Glutamatergic neuron (in vitro differentiated cells): ENCODE results near the gene AADACL3. TPM values are rescaled to one million over a fixed set of nuclear protein-coding genes. Genes with fewer than 3 reads are reported as not detected.
"Not testable (repeated sequence)": the region's sequence is repeated elsewhere in the genome, so short reads cannot be mapped to it uniquely, and the experiment has no call there.

Experiments
- DNase-seq: peaks from one replicate; pipeline ENCODE4 v3.0.0; 2022
- H3K27ac Mint-ChIP-seq: one replicate; pipeline ENCODE4 v1.8.0; 2020; ENCODE audit warnings: mild to moderate bottlenecking, mixed read lengths, inconsistent platforms; ENCODE audit not compliant: unreplicated experiment
- H3K27me3 Mint-ChIP-seq: one replicate; pipeline ENCODE4 v1.8.0; 2020; ENCODE audit warnings: mild to moderate bottlenecking, moderate library complexity, mixed read lengths, inconsistent platforms; ENCODE audit not compliant: unreplicated experiment
- H3K36me3 Mint-ChIP-seq: one replicate; pipeline ENCODE4 v1.8.0; 2020; ENCODE audit warnings: mild to moderate bottlenecking, mixed read lengths, inconsistent platforms; ENCODE audit not compliant: unreplicated experiment
- H3K4me1 Mint-ChIP-seq: one replicate; pipeline ENCODE4 v1.8.0; 2020; ENCODE audit warnings: mild to moderate bottlenecking, low read depth, mixed read lengths, inconsistent platforms; ENCODE audit not compliant: unreplicated experiment
- H3K4me3 Mint-ChIP-seq: one replicate; pipeline ENCODE4 v1.8.0; 2020; ENCODE audit warnings: mild to moderate bottlenecking, mixed read lengths, inconsistent platforms; ENCODE audit not compliant: unreplicated experiment
- H3K9me3 Mint-ChIP-seq: one replicate; pipeline ENCODE4 v1.8.0; 2020; ENCODE audit warnings: mild to moderate bottlenecking, moderate library complexity, mixed read lengths, inconsistent platforms; ENCODE audit not compliant: unreplicated experiment
- CTCF ChIP-seq: fragments of 200-600 bp; sonication (generic); IDR thresholded peaks from one replicate; pipeline ENCODE4 v1.5.0; 2021; ENCODE audit not compliant: partially characterized antibody, unreplicated experiment
- total RNA-seq: library from RNA; stranded (reverse); fragmentation: NEBNext Ultra II Directional; extraction: Animal tissue kit (Norgen Biotek cat#: 25700); gene quantifications from one replicate; pipeline ENCODE4 v1.2.1, GENCODE V29; 2021; ENCODE audit not compliant: unreplicated experiment

AADACL3 gene
- total RNA-seq, 1 donor from 2014 or later = not detected

GRCh38 chr1:12709091-12709491, 6.8 kb upstream of the AADACL3 start:
- peaks cover 4% of the 10 kb centered on the region for H3K36me3 Mint-ChIP-seq
- H3K4me1 Mint-ChIP-seq = no peaks in the 10 kb centered on the region
- peaks cover 1% of the 10 kb centered on the region for H3K9me3 Mint-ChIP-seq
- H3K27ac Mint-ChIP-seq = no peak overlapping the region
- H3K4me3 Mint-ChIP-seq = no peak overlapping the region
- H3K27me3 Mint-ChIP-seq = no peaks in the 10 kb centered on the region
- no peak for DNase-seq
- no peak for TF ChIP-seq CTCF

DNA sequence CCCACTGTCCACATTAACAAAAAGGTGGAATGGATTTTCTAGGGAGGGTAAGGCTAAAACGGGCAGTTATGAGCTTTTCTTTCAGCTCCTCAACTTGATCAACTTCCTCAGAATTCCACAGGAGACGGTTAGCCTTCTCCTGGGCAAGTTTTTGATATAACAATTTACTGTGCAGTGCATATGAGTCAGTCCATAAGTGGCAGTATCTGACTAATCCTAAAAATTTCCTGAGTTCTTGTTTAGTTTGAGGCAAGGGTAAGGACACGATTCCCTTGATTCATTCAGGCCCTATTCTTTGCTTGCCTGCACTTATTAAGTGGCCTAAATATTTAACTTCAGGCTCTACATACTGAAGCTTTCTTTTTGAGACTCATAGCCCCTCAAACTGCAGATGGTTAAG, 6.2 kb upstream of the AADACL3 start:
- Mint-ChIP-seq H3K27me3 (no peaks in the 10 kb centered on the region), H3K9me3 (no peaks in the 10 kb centered on the region)

DNA sequence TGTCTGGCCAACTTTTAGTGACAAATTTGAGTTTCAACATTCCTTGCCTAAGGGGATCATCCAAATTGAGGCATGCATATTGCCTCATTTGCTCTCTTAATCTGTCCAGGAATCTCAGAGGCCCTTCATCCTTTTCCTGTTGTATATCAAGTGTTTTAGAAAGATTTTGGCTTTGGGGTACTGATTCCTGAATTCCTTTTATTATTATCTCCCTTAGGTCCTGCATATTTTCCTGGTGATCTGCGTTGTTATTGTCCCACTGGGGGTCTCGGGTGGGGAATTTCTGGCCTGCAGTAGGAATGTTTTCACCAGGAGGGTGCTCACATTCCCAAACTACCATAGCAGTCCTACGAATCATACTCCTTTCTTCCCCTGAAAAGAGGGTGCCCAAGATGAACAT, 4.4 kb upstream of the AADACL3 start:
- Mint-ChIP-seq H3K27me3 (no peaks in the 10 kb centered on the region), H3K4me3 (no peak overlapping the region), H3K4me1 (no peaks in the 10 kb centered on the region), H3K36me3 (no peaks in the 10 kb centered on the region), H3K27ac (no peak overlapping the region), H3K9me3 (no peaks in the 10 kb centered on the region)
- no peak for TF ChIP-seq CTCF
- DNase-seq = no peak

More for the DNA sequence above, 6.2 kb upstream of the AADACL3 start:
- peaks cover 4% of the 10 kb centered on the region for H3K36me3 Mint-ChIP-seq
- H3K27ac Mint-ChIP-seq = no peak overlapping the region
- no peak overlapping the region for H3K4me3 Mint-ChIP-seq
- DNase-seq = no peak
- no peak for TF ChIP-seq CTCF
- no peaks in the 10 kb centered on the region for H3K4me1 Mint-ChIP-seq

DNA sequence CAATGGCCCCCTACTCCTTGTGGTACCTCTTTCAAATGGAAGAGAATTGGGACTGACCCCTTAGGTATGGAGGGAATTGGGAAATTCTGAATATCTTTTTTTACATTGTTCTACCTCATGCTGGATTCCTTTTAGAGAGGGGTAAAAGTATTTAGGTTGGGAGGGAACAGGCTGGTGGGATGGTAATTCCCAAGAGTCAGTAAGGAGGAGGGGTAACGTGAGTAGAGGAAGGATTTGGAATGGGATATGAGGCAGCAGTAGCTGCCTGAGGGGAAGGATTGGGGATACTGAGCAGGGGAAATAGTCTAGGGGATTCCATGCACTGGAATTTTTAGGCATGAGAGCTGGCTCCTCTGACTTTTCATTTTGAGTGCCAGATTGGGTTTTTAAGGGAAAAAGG, 3.8 kb upstream of the AADACL3 start:
- Mint-ChIP-seq H3K27me3 (no peaks in the 10 kb centered on the region), H3K27ac (no peak overlapping the region), H3K4me3 (no peak overlapping the region), H3K9me3 (no peaks in the 10 kb centered on the region), H3K4me1 (no peaks in the 10 kb centered on the region), H3K36me3 (no peaks in the 10 kb centered on the region)
- TF ChIP-seq CTCF = no peak
- DNase-seq = no peak

- Mint-ChIP-seq H3K4me3 (no peak overlapping the region), H3K27ac (no peak overlapping the region), H3K36me3 (no peaks in the 10 kb centered on the region), H3K9me3 (no peaks in the 10 kb centered on the region), H3K4me1 (no peaks in the 10 kb centered on the region), H3K27me3 (no peaks in the 10 kb centered on the region)
- DNase-seq = no peak
- no peak for TF ChIP-seq CTCF
Measured at GRCh38 chr1:12712929-12713328, 3.0 kb upstream of the AADACL3 start.

- not testable (repeated sequence) for DNase-seq, H3K27me3 Mint-ChIP-seq, H3K27ac Mint-ChIP-seq, H3K4me1 Mint-ChIP-seq, H3K9me3 Mint-ChIP-seq, H3K4me3 Mint-ChIP-seq, H3K36me3 Mint-ChIP-seq
Measured at GRCh38 chr1:12713651-12714050, 2.3 kb upstream of the AADACL3 start.
